OCI-LY7 (cell line): Measurements from ENCODE around the gene EML6. TPM values are rescaled to one million over a fixed set of nuclear protein-coding genes. Genes with fewer than 3 reads are reported as not detected.

Source experiments
- BruUV-seq: library from RNA; stranded (reverse); fragments of 400-500 nt; replicated peaks from 2 replicates; lab custom pipeline; 2021; lab: Mats Ljungman, UMichigan
- CTCF ChIA-PET: fragments of 300-600 bp; sonication (Branson Sonifier 250); formaldehyde crosslinking; loops from one replicate; lab custom pipeline; 2022; ENCODE audit warnings: antibody characterized with exemption; ENCODE audit not compliant: unreplicated experiment; lab: Charles Lee
- POLR2A ChIA-PET: fragments of 300-600 bp; sonication (Branson Sonifier 250); formaldehyde crosslinking; loops from one replicate; lab custom pipeline; 2022; ENCODE audit warnings: antibody characterized with exemption; lab: Charles Lee
- DNase-seq: peaks from one replicate; pipeline ENCODE4 v3.0.0-alpha.2; 2015; ENCODE audit warnings: low spot score
- H2AFZ ChIP-seq: fragments of 200-600 bp; sonication (generic), shearing (Covaris generic); 2 replicates; pipeline ENCODE4 v1.6.1; 2014; ENCODE audit warnings: mild to moderate bottlenecking, antibody characterized with exemption, low read length, moderate library complexity
- H3K27ac ChIP-seq: fragments of 200-600 bp; sonication (generic); 2 replicates; pipeline ENCODE4 v1.5.1; 2014; ENCODE audit warnings: mixed run types, low read depth, mild to moderate bottlenecking, moderate library complexity, low read length, inconsistent platforms; ENCODE audit not compliant: poor library complexity, severe bottlenecking
- H3K36me3 ChIP-seq: fragments of 200-600 bp; sonication (generic); 2 replicates; pipeline ENCODE4 v1.6.1; 2014; ENCODE audit warnings: mild to moderate bottlenecking, antibody characterized with exemption, low read length, moderate library complexity, mixed read lengths; ENCODE audit not compliant: insufficient read depth
- H3K4me1 ChIP-seq: fragments of 200-600 bp; sonication (generic); 2 replicates; pipeline ENCODE4 v1.5.1; 2014; ENCODE audit warnings: mild to moderate bottlenecking, low read length; ENCODE audit not compliant: insufficient read depth, poor library complexity, severe bottlenecking
- H3K4me2 ChIP-seq: fragments of 200-600 bp; sonication (generic); 2 replicates; pipeline ENCODE4 v1.6.1; 2014; ENCODE audit warnings: mild to moderate bottlenecking, low read length
- H3K4me3 ChIP-seq: fragments of 200-600 bp; sonication (generic); 2 replicates; pipeline ENCODE4 v1.5.1; 2014; ENCODE audit warnings: mild to moderate bottlenecking, low read depth, low read length; ENCODE audit not compliant: poor library complexity, severe bottlenecking
- H3K79me2 ChIP-seq: fragments of 200-600 bp; sonication (generic); 2 replicates; pipeline ENCODE4 v1.6.1; 2016; ENCODE audit warnings: low read depth, mild to moderate bottlenecking, low read length, moderate library complexity, mixed read lengths; ENCODE audit not compliant: insufficient read depth
- H3K9me2 ChIP-seq: fragments of 200-600 bp; sonication (generic); 2 replicates; pipeline ENCODE4 v1.6.1; 2016; ENCODE audit warnings: mild to moderate bottlenecking, low read length, mixed read lengths; ENCODE audit not compliant: insufficient read depth
- H3K9me3 ChIP-seq: fragments of 200-600 bp; sonication (generic); 2 replicates; pipeline ENCODE4 v1.6.1; 2014; ENCODE audit warnings: mild to moderate bottlenecking, mixed run types, low read length, mixed read lengths
- H4K20me1 ChIP-seq: fragments of 200-600 bp; sonication (generic); 2 replicates; pipeline ENCODE4 v1.6.1; 2014; ENCODE audit warnings: mild to moderate bottlenecking, antibody characterized with exemption, low read length, moderate library complexity, mixed read lengths; ENCODE audit not compliant: insufficient read depth
- CTCF ChIP-seq: fragments of 200-600 bp; sonication (generic); conservative IDR thresholded peaks from 2 replicates; pipeline ENCODE4 v1.5.1; 2014; ENCODE audit warnings: mild to moderate bottlenecking, antibody characterized with exemption, low read length, moderate library complexity, mixed read lengths
- EZH2phosphoT487 ChIP-seq: fragments of 200-600 bp; sonication (generic); IDR thresholded peaks from 2 replicates; pipeline ENCODE4 v1.6.1; 2018; ENCODE audit warnings: low read depth, borderline replicate concordance, mild to moderate bottlenecking, mixed run types, antibody characterized with exemption, low read length, moderate library complexity, mixed read lengths
- intact Hi-C: fragments of 100-400 bp; cut with micrococcal nuclease; formaldehyde crosslinking; loops from one replicate; pipeline ENCODE4 v1.10.0; 2022; ENCODE audit not compliant: unreplicated experiment
- total RNA-seq, 2 experiments: library from RNA; depleted of rRNA in 1 of 2; stranded (reverse); fragments of >200 nt in 1 of 2; shearing (Covaris generic) in 1 of 2; gene quantifications; 2 replicates each; pipeline ENCODE4 v1.2.3, GENCODE V29; 2014 to 2022

The EML6 gene
- total RNA-seq, 2 experiments from 2014 or later: 310 to 367 TPM

GRCh38 chr2:54768772-54769428 lies 45.4 kb downstream of the EML6 start:
- Histone ChIP-seq H3K4me2 (peak overlapping the region; percentile 48), H3K4me1 (peaks cover 50% of the 10 kb centered on the region), H3K9me2 (no peaks in the 10 kb centered on the region), H3K79me2 (peaks cover 67% of the 10 kb centered on the region), H2AFZ (no peak overlapping the region), H3K9me3 (no peaks in the 10 kb centered on the region), H3K27ac (peak overlapping the region; percentile 61), H4K20me1 (no peaks in the 10 kb centered on the region), H3K4me3 (no peak overlapping the region), H3K36me3 (peaks cover 39% of the 10 kb centered on the region)
- ChIA-PET POLR2A (interaction anchor here (0.6 to 3.2 kb wide), 6 partner anchors 9 to 333 kb away, joined by 3 to 13 read pairs (median 7); no protein-coding TSS in a partner anchor), CTCF (no interaction called here)
- no TSS peak for BruUV-seq
- intact Hi-C loops: loop anchor here (1.0 kb wide), 1 partner anchor 18 kb away; no protein-coding TSS in a partner anchor
- TF ChIP-seq CTCF (no peak), EZH2phosphoT487 (no peak)
- peak; percentile 39 for DNase-seq

GRCh38 chr2:54770211-54770610 lies 46.7 kb downstream of the EML6 start:
- POLR2A ChIA-PET: interaction anchor here (0.9 to 3.2 kb wide), 5 partner anchors 8 to 19 kb away, joined by 3 to 13 read pairs (median 10); no protein-coding TSS in a partner anchor

More at GRCh38 chr2:54770211-54770610, 46.7 kb downstream of the EML6 start:
- no peaks in the 10 kb centered on the region for H3K9me2 ChIP-seq
- peaks cover 52% of the 10 kb centered on the region for H3K36me3 ChIP-seq
- H3K4me1 ChIP-seq: peaks cover 40% of the 10 kb centered on the region
- intact Hi-C loops: no loop called here
- no peak overlapping the region for H3K27ac ChIP-seq
- peaks cover 54% of the 10 kb centered on the region for H3K79me2 ChIP-seq
- H2AFZ ChIP-seq: no peak overlapping the region
- no peaks in the 10 kb centered on the region for H4K20me1 ChIP-seq
- H3K9me3 ChIP-seq: peaks cover 9% of the 10 kb centered on the region
- no peak for DNase-seq
- no TSS peak for BruUV-seq
- CTCF ChIA-PET: no interaction called here
- no peak overlapping the region for H3K4me3 ChIP-seq
- H3K4me2 ChIP-seq: no peak overlapping the region
- TF ChIP-seq EZH2phosphoT487 (no peak), CTCF (no peak)
